K562 (cell line): ENCODE data around the gene RPLP2. TPM values are rescaled to one million over a fixed set of nuclear protein-coding genes. Genes with fewer than 3 reads are reported as not detected.

Source experiments
- BRF1 ChIP-seq: IDR thresholded peaks from 3 replicates; pipeline ENCODE4 v1.6.1; 2011; ENCODE audit warnings: borderline replicate concordance, mild to moderate bottlenecking; ENCODE audit not compliant: insufficient read length; ENCODE audit errors: extremely low read depth
- CREB1 ChIP-seq, 2 experiments: sonication (generic) in 1 of 2; formaldehyde crosslinking in 1 of 2; IDR thresholded peaks; 2 replicates each; pipeline versions ENCODE4 v1.6.1 to v1.8.0; 2012 to 2022; ENCODE audit warnings: inconsistent platforms in 1 of 2, mild to moderate bottlenecking in 1 of 2, missing genetic modification reagents in 1 of 2, moderate library complexity in 1 of 2
- CREM ChIP-seq: IDR thresholded peaks from 2 replicates; pipeline ENCODE4 v1.6.1; 2014; ENCODE audit warnings: antibody characterized with exemption, low read depth
- E2F8 ChIP-seq: fragments of 450-650 bp; IDR thresholded peaks from 2 replicates; pipeline ENCODE4 v1.7.1; 2018; ENCODE audit warnings: mild to moderate bottlenecking, low read depth; ENCODE audit not compliant: partially characterized antibody
- EHMT2 ChIP-seq: fragments of 450-650 bp; IDR thresholded peaks from 2 replicates; pipeline ENCODE4 v1.6.1; 2018; ENCODE audit warnings: antibody characterized with exemption
- FOXJ3 ChIP-seq: sonication (generic); formaldehyde crosslinking; IDR thresholded peaks from 2 replicates; pipeline ENCODE4 v1.4.0; 2020; ENCODE audit warnings: mild to moderate bottlenecking, missing genetic modification reagents
- HNRNPUL1 ChIP-seq: fragments of 200-400 bp; formaldehyde crosslinking; IDR thresholded peaks from 2 replicates; pipeline ENCODE4 v1.6.1; 2017; ENCODE audit warnings: low read length
- IRF9 ChIP-seq: fragments of 450-650 bp; IDR thresholded peaks from 2 replicates; pipeline ENCODE4 v1.6.1; 2016; ENCODE audit warnings: missing biosample characterization, missing genetic modification characterization
- KLF16 ChIP-seq: IDR thresholded peaks from 2 replicates; pipeline ENCODE4 v1.6.1; 2016; ENCODE audit warnings: antibody characterized with exemption
- MTA2 ChIP-seq: fragments of 450-650 bp; IDR thresholded peaks from 2 replicates; pipeline ENCODE4 v1.6.1; 2016; ENCODE audit warnings: low read depth
- RBM34 ChIP-seq: fragments of 200-400 bp; formaldehyde crosslinking; IDR thresholded peaks from 2 replicates; pipeline ENCODE4 v1.6.1; 2018; ENCODE audit warnings: low read length, borderline replicate concordance; ENCODE audit not compliant: insufficient read depth
- RNF2 ChIP-seq: sonication (generic); IDR thresholded peaks from 2 replicates; pipeline ENCODE4 v1.6.1; 2016
- SIRT6 ChIP-seq: IDR thresholded peaks from one replicate; pipeline ENCODE4 v1.6.1; 2012; ENCODE audit warnings: low read depth, mild to moderate bottlenecking, control low read depth, inconsistent platforms, low read length, moderate library complexity
- SMARCA4 ChIP-seq: fragments of 450-650 bp; IDR thresholded peaks from 2 replicates; pipeline ENCODE4 v1.6.1; 2016
- SREBF1 ChIP-seq: fragments of 150-350 bp; IDR thresholded peaks from 2 replicates; pipeline ENCODE4 v1.6.1; 2014; ENCODE audit warnings: antibody characterized with exemption, low read depth, low read length, borderline replicate concordance
- TEAD2 ChIP-seq: fragments of 450-650 bp; IDR thresholded peaks from 2 replicates; pipeline ENCODE4 v1.6.1; 2016; ENCODE audit warnings: missing genetic modification characterization, control low read depth, missing compliant biosample characterization
- ZBTB17 ChIP-seq: fragments of 450-650 bp; formaldehyde crosslinking; IDR thresholded peaks from 2 replicates; pipeline ENCODE4 v1.4.0; 2020; ENCODE audit warnings: mild to moderate bottlenecking
- ZFP91 ChIP-seq: sonication (generic); formaldehyde crosslinking; IDR thresholded peaks from 2 replicates; pipeline ENCODE4 v1.8.0; 2022; ENCODE audit warnings: mild to moderate bottlenecking, missing genetic modification reagents
- ZNF232 ChIP-seq: sonication (generic); formaldehyde crosslinking; IDR thresholded peaks from 2 replicates; pipeline ENCODE4 v1.8.0; 2022; ENCODE audit warnings: mild to moderate bottlenecking, missing genetic modification reagents
- ZNF277 ChIP-seq: fragments of 250-450 bp; sonication (Bioruptor Pico); IDR thresholded peaks from 2 replicates; pipeline ENCODE4 v1.8.0; 2022; ENCODE audit warnings: inconsistent platforms, mild to moderate bottlenecking, moderate library complexity, borderline replicate concordance
- ZNF512 ChIP-seq: IDR thresholded peaks from 2 replicates; pipeline ENCODE4 v1.6.1; 2016; ENCODE audit warnings: missing genetic modification characterization, missing compliant biosample characterization
- polyA plus RNA-seq, 8 experiments: library from polyadenylated mRNA; depleted of rRNA in 4 of 8; stranded (reverse) in 5 of 8; unstranded in 3 of 8; fragments of >200 nt; fragmentation: Nextera tagmentation in 2 of 8; fragmentation: Illumina TruSeq in 1 of 8; extraction: Ambion mirVana in 2 of 8; extraction: Trizol in 1 of 8; gene quantifications; 2 replicates each; pipeline versions ENCODE4 v1.2.1 to v1.2.3, GENCODE V29; 2011 to 2014; ENCODE audit warnings: inconsistent platforms in 1 of 8, missing spikeins in 1 of 8
- total RNA-seq, 7 experiments: library from RNA; depleted of rRNA in 6 of 7; stranded (reverse); fragments of >200 nt in 6 of 7; fragmentation: Illumina TruSeq in 2 of 7; extraction: Trizol in 2 of 7; gene quantifications; 2 replicates each; pipeline versions ENCODE4 v1.2.1 to v1.2.3, GENCODE V29; 2011 to 2021; ENCODE audit warnings: low replicate concordance in 1 of 7

The RPLP2 gene
- total and polyA plus RNA-seq, 9 of the 15 experiments (the other 6 are each of a cell fraction or from before 2014, with no cell fraction given), result 528 to 3,807 (median 1,633) TPM

GRCh38 chr11:765025-765801, 44.6 kb upstream of the RPLP2 start (continued):
- TF ChIP-seq SREBF1 (no peak), BRF1 (no peak), E2F8 (peak; percentile 68), TEAD2 (tag) (no peak), RBM34 (no peak), CREM (peak; percentile 38; the same call in 1 of the 2 replicates), ZFP91 (CRISPR knock-in tag) (no peak), HNRNPUL1 (no peak), ZNF512 (tag) (no peak), SIRT6 (peak; percentile 90), EHMT2 (no peak), IRF9 (tag) (no peak), SMARCA4 (no peak), RNF2 (no peak), FOXJ3 (CRISPR knock-in tag) (no peak), ZNF277 (no peak), CREB1 (IDR thresholded peaks at IDR 0.05) (no peak; the same call in 1 of the 2 replicates), CREB1 (CRISPR knock-in tag; IDR thresholded peaks at IDR 0.05) (no peak), MTA2 (no peak), ZBTB17 (CRISPR knock-in tag) (peak; percentile 65; the same call in 1 of the 2 replicates), KLF16 (no peak), ZNF232 (CRISPR knock-in tag) (no peak)
